Psoas muscle (tissue), 8 donors: Measurements from ENCODE around the gene SARDH. TPM values are rescaled to one million over a fixed set of nuclear protein-coding genes. Genes with fewer than 3 reads are reported as not detected.

ENCODE experiments used
- ATAC-seq, 4 donors: fragments of 200-7000 bp; cut with Tn5 transposase; one replicate each; pipeline ENCODE4 v1.9.1; 2020; ENCODE audit warnings: moderate library complexity in 3 of 4, mild to moderate bottlenecking in 2 of 4
- DNase-seq, 2 donors: peaks; one replicate each; pipeline ENCODE4 v3.0.0-alpha.2; 2020
- H3K27ac ChIP-seq: fragments of 200-600 bp; one replicate; pipeline ENCODE4 v1.8.0; 2022
- H3K27me3 ChIP-seq, 3 donors: fragments of 200-600 bp in 1 of 3; one replicate each; pipeline versions ENCODE4 v1.6.1 to v1.8.0; 2013 to 2022; ENCODE audit warnings: low read length in 2 of 3, mild to moderate bottlenecking in 2 of 3, moderate library complexity in 1 of 3; ENCODE audit not compliant: insufficient read depth in 3 of 3
- H3K36me3 ChIP-seq, 2 donors: fragments of 200-600 bp in 1 of 2; one replicate each; pipeline versions ENCODE4 v1.6.1 to v1.8.0; 2013 to 2022; ENCODE audit warnings: low read depth in 1 of 2, mild to moderate bottlenecking in 1 of 2, moderate library complexity in 1 of 2; ENCODE audit not compliant: insufficient read depth in 1 of 2
- H3K4me1 ChIP-seq: fragments of 200-600 bp; one replicate; pipeline ENCODE4 v1.8.0; 2022
- H3K4me3 ChIP-seq: fragments of 200-600 bp; one replicate; pipeline ENCODE4 v1.8.0; 2022; ENCODE audit warnings: mild to moderate bottlenecking
- H3K9me3 ChIP-seq: fragments of 200-600 bp; one replicate; pipeline ENCODE4 v1.8.0; 2022
- WGBS, 3 donors: extraction: QIAGEN DNeasy Blood & Tissue Kit; methylation state at CpG; one replicate each; pipeline versions ENCODE4 v1.1.6 to v1.1.7; 2013; 5-methylcytosine and 5-hydroxymethylcytosine counted together
- intact Hi-C, 2 donors: fragments of 100-400 bp; cut with DNase I; formaldehyde crosslinking; loops; one replicate each; pipeline versions ENCODE4 v1.11.0 to v1.14.2; 2022
- polyA plus RNA-seq, 3 donors: library from polyadenylated mRNA; stranded (reverse); fragments of 200-250 nt; gene quantifications; one replicate each; pipeline ENCODE4 v1.2.3, GENCODE V29; 2013
- total RNA-seq, 4 donors: library from RNA; stranded (reverse); fragmentation: NEBNext Ultra II Directional in 2 of 4; extraction: Animal tissue kit (Norgen Biotek cat#: 25700) in 2 of 4; gene quantifications; one replicate each; pipeline versions ENCODE4 v1.2.1 to v1.2.4, GENCODE V29; 2021 to 2023
- TF ChIP-seq, protein P1 (sequence below): fragments of 200-600 bp; IDR thresholded peaks from one replicate; pipeline ENCODE4 v1.8.0; 2022; ENCODE audit warnings: antibody characterized with exemption
- donor health status: healthy with polysubstance abuse.
- donor health status: DM: no; HTN: no; CAD: no; lungs with moderate emphysema.
- donor health status: Bipolar disorder and iron deficiency.
- donor health status: healthy.
- donor health status: DM: yes; HTN: yes; CAD: no.
- donor health status: DM: no; HTN: no; CAD: no.
- donor health status: DM: no; HTN: no; CAD: no.
- donor health status: DM: yes; HTN: yes; CAD: no.

Gene SARDH
- total and polyA plus RNA-seq, 7 donors, result 0.16 to 2.5 (median 0.62) TPM

DNA sequence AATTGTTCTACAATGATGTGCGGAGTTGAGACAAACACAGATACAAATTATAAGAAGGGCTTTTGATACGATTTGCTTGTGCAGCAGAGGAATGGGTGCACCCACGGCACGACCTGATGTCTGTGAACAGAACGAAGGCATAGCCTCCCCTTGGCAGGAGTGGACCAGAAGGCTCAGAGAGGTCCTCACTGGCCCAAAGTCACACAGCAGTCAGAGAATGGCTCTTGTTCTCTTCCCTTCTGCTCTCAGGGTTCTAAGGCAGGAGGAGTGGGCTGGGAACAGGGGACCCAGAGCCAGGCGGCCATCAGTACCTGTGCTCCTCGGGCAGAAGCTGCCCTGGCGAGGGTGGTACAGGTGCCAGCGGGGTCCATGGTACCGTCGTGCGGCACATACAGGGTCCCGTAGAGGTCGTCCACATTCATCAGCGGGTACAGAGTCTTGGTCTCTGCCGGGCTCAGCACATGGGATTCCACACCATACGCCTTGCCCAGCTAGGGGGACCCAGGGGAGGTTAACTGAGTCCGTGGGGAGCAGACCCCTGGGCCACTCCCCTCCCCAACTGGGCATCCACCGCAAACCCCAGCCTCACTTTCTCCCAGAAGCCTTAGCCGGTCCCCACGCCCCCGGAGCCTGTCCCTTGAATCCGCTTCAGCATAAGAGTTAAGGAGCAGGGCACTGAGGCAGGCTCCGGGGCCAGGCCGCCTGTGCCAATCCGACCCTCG is 7.0 kb downstream of the SARDH start:
- intact Hi-C loops, result no loop called here
- TF ChIP-seq, protein P1, sequence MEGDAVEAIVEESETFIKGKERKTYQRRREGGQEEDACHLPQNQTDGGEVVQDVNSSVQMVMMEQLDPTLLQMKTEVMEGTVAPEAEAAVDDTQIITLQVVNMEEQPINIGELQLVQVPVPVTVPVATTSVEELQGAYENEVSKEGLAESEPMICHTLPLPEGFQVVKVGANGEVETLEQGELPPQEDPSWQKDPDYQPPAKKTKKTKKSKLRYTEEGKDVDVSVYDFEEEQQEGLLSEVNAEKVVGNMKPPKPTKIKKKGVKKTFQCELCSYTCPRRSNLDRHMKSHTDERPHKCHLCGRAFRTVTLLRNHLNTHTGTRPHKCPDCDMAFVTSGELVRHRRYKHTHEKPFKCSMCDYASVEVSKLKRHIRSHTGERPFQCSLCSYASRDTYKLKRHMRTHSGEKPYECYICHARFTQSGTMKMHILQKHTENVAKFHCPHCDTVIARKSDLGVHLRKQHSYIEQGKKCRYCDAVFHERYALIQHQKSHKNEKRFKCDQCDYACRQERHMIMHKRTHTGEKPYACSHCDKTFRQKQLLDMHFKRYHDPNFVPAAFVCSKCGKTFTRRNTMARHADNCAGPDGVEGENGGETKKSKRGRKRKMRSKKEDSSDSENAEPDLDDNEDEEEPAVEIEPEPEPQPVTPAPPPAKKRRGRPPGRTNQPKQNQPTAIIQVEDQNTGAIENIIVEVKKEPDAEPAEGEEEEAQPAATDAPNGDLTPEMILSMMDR, result no peak
- Histone ChIP-seq H3K4me1 (no peaks in the 10 kb centered on the region), H3K4me3 (no peak overlapping the region), H3K36me3 (no peaks in the 10 kb centered on the region), H3K27ac (no peak overlapping the region), H3K27me3 (peaks cover 0 to 7% (median 1%) of the 10 kb centered on the region in 3 donors), H3K9me3 (no peaks in the 10 kb centered on the region)
- DNase-seq, result no peak
- WGBS, 3 donors, result 89 to 90% (median 89%) methylated on average over 27 of the region's 27 CpGs
- peak in 3 of 4 donors; percentile 3 to 9 (median 6) for ATAC-seq

DNA sequence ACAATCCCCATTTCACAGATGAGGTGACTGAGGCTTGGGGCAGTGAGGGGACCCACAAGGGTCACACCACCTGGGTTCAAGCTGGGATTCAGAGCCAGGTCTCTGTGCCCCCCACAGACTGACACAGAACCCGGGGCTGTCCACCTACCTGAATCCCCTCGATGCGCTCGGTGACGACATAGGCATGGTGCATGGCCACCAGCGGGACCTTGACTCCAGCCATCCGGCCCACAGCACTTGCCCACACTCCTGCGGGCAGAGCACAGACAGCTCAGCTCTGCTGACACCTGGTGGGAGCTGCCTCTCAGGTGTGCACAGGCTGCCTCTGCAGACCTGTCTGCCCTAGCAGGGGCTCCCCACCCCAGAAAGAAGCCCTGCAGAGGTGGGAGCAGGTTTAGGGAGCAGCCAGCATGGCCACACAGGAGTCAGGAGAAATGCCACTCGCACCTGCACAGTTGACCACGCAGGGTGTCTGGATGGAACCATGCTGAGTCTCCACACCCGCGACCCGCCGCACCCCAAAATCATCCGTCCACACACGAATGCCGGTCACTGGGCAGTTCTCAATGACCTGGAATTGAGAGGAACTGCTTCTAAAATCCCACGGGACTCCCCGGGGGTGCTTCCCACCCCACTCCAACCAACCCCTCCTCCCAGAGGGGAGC is 8.4 kb downstream of the SARDH start:
- WGBS, 3 donors, result 83 to 88% (median 87%) methylated on average over 18 to 19 of the region's 19 CpGs
- DNase-seq, result no peak

DNA sequence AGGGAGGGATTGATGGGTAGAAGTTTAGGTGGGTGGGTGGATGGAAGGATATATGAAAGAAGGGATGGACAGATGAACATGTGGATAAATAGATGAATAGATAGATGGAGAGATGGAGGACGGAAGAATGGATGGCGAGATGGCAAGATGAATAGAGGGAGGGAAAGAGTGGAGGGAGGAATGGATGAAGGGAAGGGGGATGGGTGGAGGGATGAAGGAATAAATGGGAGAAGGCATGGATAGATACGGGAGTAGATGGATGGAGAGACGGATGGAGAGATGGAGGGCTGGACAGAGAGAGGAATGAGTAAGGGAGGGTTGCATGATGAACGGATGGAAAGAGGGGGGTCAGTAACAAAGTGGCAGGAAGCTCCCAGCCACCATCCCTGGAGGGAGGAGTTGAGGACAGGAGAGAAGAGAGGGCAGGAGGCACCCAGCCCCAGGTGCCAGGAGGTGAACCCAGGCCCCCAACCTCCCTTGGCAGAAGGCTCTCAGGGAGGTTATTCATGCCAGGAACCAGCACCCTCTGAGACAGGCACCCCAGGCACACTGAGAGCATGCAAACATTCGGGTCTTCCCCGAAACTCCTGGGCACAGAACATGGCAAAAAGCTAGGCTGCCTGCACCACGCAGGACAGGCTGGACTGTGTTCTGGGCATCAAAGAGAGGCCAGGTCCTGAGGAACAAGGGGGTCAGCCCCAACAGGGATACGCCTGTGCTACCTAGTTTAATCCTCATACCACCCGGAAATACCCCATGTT is 9.1 kb downstream of the SARDH start:
- H3K27me3 ChIP-seq, result peaks cover 0 to 3% (median 1%) of the 10 kb centered on the region in 3 donors
- intact Hi-C loops, result loop anchor here (5.0 to 10.0 kb wide), 3 partner anchors 137 to 197 kb away; partner anchors contain the start of gene ADAMTSL2 (in 2 of the 2)
- DNase-seq, result no peak

More for the DNA sequence above, 8.4 kb downstream of the SARDH start:
- Histone ChIP-seq H3K27me3 (peaks cover 0 to 3% (median 1%) of the 10 kb centered on the region in 3 donors), H3K27ac (no peak overlapping the region), H3K9me3 (no peaks in the 10 kb centered on the region), H3K36me3 (no peaks in the 10 kb centered on the region), H3K4me1 (no peaks in the 10 kb centered on the region), H3K4me3 (no peak overlapping the region)
- TF ChIP-seq, protein P1, result no peak
- ATAC-seq, result no peak
- intact Hi-C loops, result loop anchor here (5.0 to 10.0 kb wide), 3 partner anchors 137 to 197 kb away; partner anchors contain the start of gene ADAMTSL2 (in 2 of the 2)

DNA sequence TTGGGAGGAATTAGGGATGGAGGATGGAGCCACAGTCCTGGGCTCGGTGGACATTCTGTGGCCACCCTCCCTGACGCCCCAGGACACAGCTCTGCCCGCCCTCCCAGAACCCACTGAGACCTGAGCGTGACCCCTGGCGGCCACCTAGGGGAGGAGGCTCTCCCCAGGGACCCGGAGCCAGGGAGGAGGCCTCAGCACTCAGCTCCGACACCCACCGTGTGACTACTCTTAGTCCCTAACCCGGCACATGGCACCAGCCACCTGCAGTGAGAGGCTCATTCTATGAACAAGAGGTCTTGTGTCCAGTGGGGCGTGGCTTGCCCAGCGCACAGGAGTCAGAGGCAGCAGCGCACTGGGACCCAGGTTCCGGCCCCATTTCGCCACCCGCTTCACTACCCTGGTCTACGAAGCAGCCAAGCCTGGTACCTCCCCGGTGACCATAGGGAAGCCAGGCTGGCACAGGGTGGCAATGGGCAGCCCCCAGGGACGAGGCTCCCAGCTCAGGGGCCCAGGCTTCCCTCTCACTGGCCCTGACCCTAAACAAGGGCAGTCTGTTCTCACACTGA is 10.2 kb downstream of the SARDH start:
- DNase-seq (peak in 1 of 2 donors; percentile 27), ATAC-seq (no peak)
- no peaks in the 10 kb centered on the region for H3K9me3 ChIP-seq
- TF ChIP-seq, protein P1, result no peak
- whole genome bisulfite sequencing, 3 donors, result 88 to 92% (median 92%) methylated on average over 14 to 18 of the region's 18 CpGs
- intact Hi-C loops, result loop anchor here (5.0 to 10.0 kb wide), 3 partner anchors 136 to 196 kb away; partner anchors contain the start of gene ADAMTSL2 (in 2 of the 2)
- no peak overlapping the region for H3K4me3 ChIP-seq
- peaks cover 0 to 3% (median 1%) of the 10 kb centered on the region in 3 donors for H3K27me3 ChIP-seq
- no peaks in the 10 kb centered on the region for H3K4me1 ChIP-seq
- no peaks in the 10 kb centered on the region for H3K36me3 ChIP-seq
- no peak overlapping the region for H3K27ac ChIP-seq

More for the DNA sequence above, 9.1 kb downstream of the SARDH start:
- TF ChIP-seq, protein P1, result no peak
- no peak for ATAC-seq
- Histone ChIP-seq H3K4me1 (no peaks in the 10 kb centered on the region), H3K4me3 (no peak overlapping the region), H3K27ac (no peak overlapping the region), H3K9me3 (no peaks in the 10 kb centered on the region), H3K36me3 (no peaks in the 10 kb centered on the region)
- WGBS, 3 donors, result 80 to 87% (median 80%) methylated on average over 10 of the region's 10 CpGs
